ENCODE data around the gene SMCHD1. TPM values are rescaled to one million over a fixed set of nuclear protein-coding genes. Genes with fewer than 3 reads are reported as not detected.
A peak's percentile ranks its signal among the peaks of the same experiment; 100 is the strongest.

The SMCHD1 gene
- total RNA-seq, 1 experiment from 2014 or later = 61.0 TPM

DNA sequence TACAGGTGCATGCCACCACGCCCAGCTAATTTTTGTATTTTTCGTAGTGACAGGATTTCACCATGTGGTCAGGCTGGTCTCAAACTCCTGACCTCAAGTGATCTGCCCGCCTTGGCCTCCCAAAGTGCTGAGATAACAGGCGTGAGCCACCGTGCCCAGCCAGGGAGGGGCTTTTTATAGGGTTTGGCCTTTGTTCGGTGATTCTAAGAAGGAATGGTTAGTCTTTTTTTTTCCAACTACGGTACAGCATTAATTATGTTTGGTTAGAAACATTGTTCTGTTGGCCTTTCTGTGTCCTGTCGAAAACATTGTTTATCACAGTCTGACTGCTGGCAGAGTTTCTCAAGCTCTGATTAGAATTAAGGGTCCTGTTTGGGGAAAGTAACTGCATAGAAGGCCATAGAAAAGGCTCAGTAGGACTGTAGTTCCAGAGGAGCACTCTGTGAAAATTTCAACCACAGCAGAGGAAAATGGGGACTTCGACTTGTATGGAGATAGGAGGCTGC lies 19.3 kb upstream of the SMCHD1 start:
- Histone ChIP-seq H3K4me3 (ENCODE audit: low read length) (no peak overlapping the region), H4K20me1 (ENCODE audit: low read length) (no peaks in the 10 kb centered on the region), H3K79me2 (ENCODE audit: low read length) (no peaks in the 10 kb centered on the region), H3K27ac (ENCODE audit: low read length) (no peak overlapping the region), H3K9me2 (replicated peaks; ENCODE audit: low read length) (no peaks in the 10 kb centered on the region), H3F3A (ENCODE audit: low read length, unreplicated experiment) (no peaks in the 10 kb centered on the region), H3K4me2 (ENCODE audit: low read length) (no peak overlapping the region), H2AFZ (ENCODE audit: low read length) (peak overlapping the region; percentile 4; the same call in 1 of the 2 replicates), H3K9ac (ENCODE audit: low read length) (no peak overlapping the region), H3K9me3 (ENCODE audit: low read length) (no peaks in the 10 kb centered on the region), H3K36me3 (ENCODE audit: low read depth, low read length) (no peaks in the 10 kb centered on the region), H3K4me1 (ENCODE audit: insufficient read depth, low read length) (peaks cover 5% of the 10 kb centered on the region), H3K27me3 (ENCODE audit: low read length) (no peaks in the 10 kb centered on the region)
- DNase-seq (no peak), ATAC-seq (no peak)
- ChIA-PET CTCF (no interaction called here), POLR2A (ENCODE audit: unreplicated experiment) (no interaction called here)
- TF ChIP-seq EZH2 (IDR thresholded peaks at IDR 0.05; ENCODE audit: low read length, unreplicated experiment) (no peak), EZH2phosphoT487 (IDR thresholded peaks at IDR 0.05; ENCODE audit: borderline replicate concordance, low read length) (no peak)
- TF ChIP-seq, protein P1, sequence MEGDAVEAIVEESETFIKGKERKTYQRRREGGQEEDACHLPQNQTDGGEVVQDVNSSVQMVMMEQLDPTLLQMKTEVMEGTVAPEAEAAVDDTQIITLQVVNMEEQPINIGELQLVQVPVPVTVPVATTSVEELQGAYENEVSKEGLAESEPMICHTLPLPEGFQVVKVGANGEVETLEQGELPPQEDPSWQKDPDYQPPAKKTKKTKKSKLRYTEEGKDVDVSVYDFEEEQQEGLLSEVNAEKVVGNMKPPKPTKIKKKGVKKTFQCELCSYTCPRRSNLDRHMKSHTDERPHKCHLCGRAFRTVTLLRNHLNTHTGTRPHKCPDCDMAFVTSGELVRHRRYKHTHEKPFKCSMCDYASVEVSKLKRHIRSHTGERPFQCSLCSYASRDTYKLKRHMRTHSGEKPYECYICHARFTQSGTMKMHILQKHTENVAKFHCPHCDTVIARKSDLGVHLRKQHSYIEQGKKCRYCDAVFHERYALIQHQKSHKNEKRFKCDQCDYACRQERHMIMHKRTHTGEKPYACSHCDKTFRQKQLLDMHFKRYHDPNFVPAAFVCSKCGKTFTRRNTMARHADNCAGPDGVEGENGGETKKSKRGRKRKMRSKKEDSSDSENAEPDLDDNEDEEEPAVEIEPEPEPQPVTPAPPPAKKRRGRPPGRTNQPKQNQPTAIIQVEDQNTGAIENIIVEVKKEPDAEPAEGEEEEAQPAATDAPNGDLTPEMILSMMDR (conservative IDR thresholded peaks at IDR 0.05; ENCODE audit: low read depth, low read length) = no peak
- BruUV-seq (replicated peaks) = no TSS peak
- intact Hi-C loops (cut with micrococcal nuclease) = no loop called here

- ATAC-seq (no peak), DNase-seq (no peak)
- no peak for TF ChIP-seq EZH2 (IDR thresholded peaks at IDR 0.05; ENCODE audit: low read length, unreplicated experiment)
- TF ChIP-seq EZH2phosphoT487 (IDR thresholded peaks at IDR 0.05; ENCODE audit: borderline replicate concordance, low read length) = no peak
- TF ChIP-seq, protein P1 (conservative IDR thresholded peaks at IDR 0.05; ENCODE audit: low read depth, low read length) = no peak
- Histone ChIP-seq H3K4me2 (ENCODE audit: low read length) (peak overlapping the region; percentile 32; the same call in 1 of the 2 replicates), H3K79me2 (ENCODE audit: low read length) (no peaks in the 10 kb centered on the region), H4K20me1 (ENCODE audit: low read length) (no peaks in the 10 kb centered on the region), H3K36me3 (ENCODE audit: low read depth, low read length) (no peaks in the 10 kb centered on the region), H3K9ac (ENCODE audit: low read length) (no peak overlapping the region), H3K9me2 (replicated peaks; ENCODE audit: low read length) (no peaks in the 10 kb centered on the region), H3F3A (ENCODE audit: low read length, unreplicated experiment) (no peaks in the 10 kb centered on the region), H3K27ac (ENCODE audit: low read length) (no peak overlapping the region), H3K27me3 (ENCODE audit: low read length) (no peaks in the 10 kb centered on the region), H2AFZ (ENCODE audit: low read length) (0 out of 2 replicates have a peak overlapping the region, but pooled peaks have one; percentile 28), H3K4me3 (ENCODE audit: low read length) (no peak overlapping the region), H3K4me1 (ENCODE audit: insufficient read depth, low read length) (peaks cover 5% of the 10 kb centered on the region), H3K9me3 (ENCODE audit: low read length) (no peaks in the 10 kb centered on the region)
- CTCF ChIA-PET = no interaction called here
- no TSS peak for BruUV-seq (replicated peaks)
- intact Hi-C loops (cut with micrococcal nuclease) = no loop called here
- POLR2A ChIA-PET (ENCODE audit: unreplicated experiment) = no interaction called here
Measured at GRCh38 chr18:2641638-2642037, 13.9 kb upstream of the SMCHD1 start.

DNA sequence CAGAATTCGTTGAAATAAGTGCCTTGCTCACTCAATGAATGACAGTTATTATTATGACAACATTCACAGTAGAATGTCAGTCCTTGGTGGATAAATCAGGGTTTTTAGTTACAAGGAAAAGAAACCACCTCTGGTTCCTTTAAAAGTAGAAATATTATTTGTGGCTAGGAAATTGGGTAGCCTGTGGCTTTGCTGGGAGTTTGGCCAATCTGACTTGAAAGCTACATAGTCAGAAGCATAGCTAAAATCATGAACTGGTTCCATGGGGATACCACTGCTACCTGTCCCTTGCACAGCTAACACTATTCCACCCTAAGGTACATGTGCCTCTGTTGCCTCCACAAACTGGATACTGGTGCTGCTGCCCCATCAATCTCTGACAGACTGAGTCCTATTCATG lies 12.8 kb upstream of the SMCHD1 start:
- no peak overlapping the region for H3K4me2 ChIP-seq (ENCODE audit: low read length)
- TF ChIP-seq EZH2 (IDR thresholded peaks at IDR 0.05; ENCODE audit: low read length, unreplicated experiment) (no peak), EZH2phosphoT487 (IDR thresholded peaks at IDR 0.05; ENCODE audit: borderline replicate concordance, low read length) (no peak)
- TF ChIP-seq, protein P1 (conservative IDR thresholded peaks at IDR 0.05; ENCODE audit: low read depth, low read length) = no peak
- ChIA-PET POLR2A (ENCODE audit: unreplicated experiment) (no interaction called here), CTCF (no interaction called here)
- no peak overlapping the region for H3K4me3 ChIP-seq (ENCODE audit: low read length)
- H3K27me3 ChIP-seq (ENCODE audit: low read length) = no peaks in the 10 kb centered on the region
- no peaks in the 10 kb centered on the region for H3K9me2 ChIP-seq (replicated peaks; ENCODE audit: low read length)
- ATAC-seq (no peak), DNase-seq (no peak)
- H3K4me1 ChIP-seq (ENCODE audit: insufficient read depth, low read length) = peaks cover 5% of the 10 kb centered on the region
- no peak overlapping the region for H3K27ac ChIP-seq (ENCODE audit: low read length)
- H3K9me3 ChIP-seq (ENCODE audit: low read length) = no peaks in the 10 kb centered on the region
- no peaks in the 10 kb centered on the region for H3K36me3 ChIP-seq (ENCODE audit: low read depth, low read length)
- H3K79me2 ChIP-seq (ENCODE audit: low read length) = no peaks in the 10 kb centered on the region
- no peaks in the 10 kb centered on the region for H4K20me1 ChIP-seq (ENCODE audit: low read length)
- H2AFZ ChIP-seq (ENCODE audit: low read length) = no peak overlapping the region
- intact Hi-C loops (cut with micrococcal nuclease) = no loop called here
- BruUV-seq (replicated peaks) = no TSS peak
- no peak overlapping the region for H3K9ac ChIP-seq (ENCODE audit: low read length)
- no peaks in the 10 kb centered on the region for H3F3A ChIP-seq (ENCODE audit: low read length, unreplicated experiment)
